HPDE6-E6E7 (cell line): ENCODE measurements around the gene NME4.
"Not testable (repeated sequence)": the region's sequence is repeated elsewhere in the genome, so short reads cannot be mapped to it uniquely, and the experiment has no call there.

Experiments used
- DNase-seq: peaks from one replicate; pipeline ENCODE4 v3.0.0; 2011; ENCODE audit warnings: missing footprints; ENCODE audit errors: extremely low spot score

The NME4 gene

DNA sequence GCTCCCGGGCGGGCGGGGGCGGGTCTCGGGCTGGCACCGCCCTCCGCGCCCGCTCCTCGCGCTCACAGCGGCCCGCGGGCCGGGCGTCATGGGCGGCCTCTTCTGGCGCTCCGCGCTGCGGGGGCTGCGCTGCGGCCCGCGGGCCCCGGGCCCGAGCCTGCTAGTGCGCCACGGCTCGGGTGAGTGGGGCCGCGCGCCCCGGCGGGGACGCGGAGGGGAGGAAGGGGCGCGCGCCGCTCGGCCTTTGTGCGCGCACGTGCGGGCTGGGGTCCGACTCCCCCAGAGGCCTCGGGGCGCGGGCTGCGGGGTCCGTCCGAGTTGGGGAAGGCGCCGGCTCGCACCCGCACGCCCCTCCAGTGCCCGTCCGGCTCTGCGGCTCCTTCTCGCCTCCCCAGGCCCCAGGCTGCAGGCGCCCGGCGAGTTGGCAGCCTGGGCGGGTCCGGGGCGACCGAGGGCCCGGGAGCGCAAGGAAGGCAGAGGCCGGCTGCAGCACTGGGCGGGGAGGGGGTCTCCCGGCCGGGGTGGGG is at the start of gene NME4:
Gene NME4 (plus strand): TSS at position 65 of the 527 bp plus-strand sequence. CDS start 24 bp downstream, at position 89.
- no peak for DNase-seq

DNA sequence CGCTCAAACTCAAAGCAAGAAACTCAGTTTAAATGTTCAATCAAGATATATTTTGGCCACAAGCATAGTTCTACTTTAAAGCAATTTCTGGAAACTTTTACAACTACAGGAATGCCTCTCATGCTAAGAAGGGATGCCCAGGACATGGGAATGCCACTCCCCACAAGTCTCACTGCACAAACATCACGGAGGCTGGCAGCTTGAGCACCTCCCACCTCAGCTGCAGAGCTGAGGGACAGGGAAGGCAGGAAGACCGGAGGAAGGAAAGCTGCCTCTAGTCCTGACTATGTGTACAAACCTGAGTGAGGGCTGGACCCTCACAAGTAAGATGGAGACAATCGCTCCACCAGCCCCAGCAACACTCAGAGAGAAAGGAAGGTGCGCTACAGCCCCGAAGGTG is 49.8 kb upstream of the NME4 start:
- DNase-seq, result no peak

DNA sequence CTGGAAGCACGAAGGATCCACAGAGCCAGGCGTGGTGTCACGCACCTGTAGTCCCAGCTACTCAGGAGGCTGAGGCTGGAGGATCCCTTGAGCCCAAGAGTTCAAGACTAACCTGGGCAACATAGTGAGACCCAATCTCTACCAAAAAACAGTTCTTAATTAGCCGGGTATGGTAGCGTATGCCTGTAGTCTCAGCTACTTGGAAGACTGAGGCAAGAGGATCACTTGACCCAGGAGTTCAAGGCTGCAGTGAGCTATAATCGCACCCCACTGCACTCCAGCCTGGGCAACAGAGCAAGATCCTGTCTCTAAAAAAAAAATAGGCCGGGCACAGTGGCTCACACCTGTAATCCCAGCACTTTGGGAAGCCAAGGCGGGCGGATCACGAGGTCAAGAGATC is 48.5 kb upstream of the NME4 start:
- not testable (repeated sequence) for DNase-seq

DNA sequence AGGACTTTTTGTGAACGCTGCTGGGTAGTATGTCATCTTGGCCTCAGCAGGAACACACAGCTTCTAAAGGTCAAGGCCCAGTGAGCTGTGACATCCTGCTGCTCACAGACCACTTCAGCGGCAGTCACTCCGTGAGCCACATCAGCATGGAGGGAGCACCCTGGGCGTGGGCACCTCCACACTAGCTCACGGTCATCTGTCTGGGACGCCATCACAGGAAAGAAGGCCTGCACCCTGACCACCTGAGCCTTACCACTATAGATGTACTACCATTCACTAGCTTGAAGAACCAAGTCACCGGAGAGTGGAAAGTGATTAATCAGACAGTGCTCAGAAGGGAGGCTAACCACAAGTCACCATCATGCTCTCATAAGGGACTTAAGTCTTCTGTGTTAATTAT is 47.8 kb upstream of the NME4 start:
- DNase-seq, result no peak

DNA sequence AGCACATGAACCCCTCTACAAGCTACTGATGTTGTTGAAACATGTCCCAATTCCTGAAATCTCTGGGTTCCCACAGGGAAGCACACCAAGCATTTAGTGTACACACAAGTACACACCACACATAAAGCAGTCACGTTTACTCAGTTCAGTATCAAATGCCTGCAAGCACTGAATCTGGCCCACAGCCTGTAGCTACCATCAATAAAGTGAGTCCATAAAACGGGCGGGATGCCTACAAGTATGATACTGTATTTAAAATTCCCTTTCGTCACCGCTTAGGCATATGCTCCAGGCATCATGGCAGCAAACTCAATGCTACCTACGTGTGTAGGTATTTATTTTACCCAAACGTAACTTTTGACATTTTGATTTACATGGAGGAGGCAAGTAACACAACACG is 46.8 kb upstream of the NME4 start:
- DNase-seq, result no peak

DNA sequence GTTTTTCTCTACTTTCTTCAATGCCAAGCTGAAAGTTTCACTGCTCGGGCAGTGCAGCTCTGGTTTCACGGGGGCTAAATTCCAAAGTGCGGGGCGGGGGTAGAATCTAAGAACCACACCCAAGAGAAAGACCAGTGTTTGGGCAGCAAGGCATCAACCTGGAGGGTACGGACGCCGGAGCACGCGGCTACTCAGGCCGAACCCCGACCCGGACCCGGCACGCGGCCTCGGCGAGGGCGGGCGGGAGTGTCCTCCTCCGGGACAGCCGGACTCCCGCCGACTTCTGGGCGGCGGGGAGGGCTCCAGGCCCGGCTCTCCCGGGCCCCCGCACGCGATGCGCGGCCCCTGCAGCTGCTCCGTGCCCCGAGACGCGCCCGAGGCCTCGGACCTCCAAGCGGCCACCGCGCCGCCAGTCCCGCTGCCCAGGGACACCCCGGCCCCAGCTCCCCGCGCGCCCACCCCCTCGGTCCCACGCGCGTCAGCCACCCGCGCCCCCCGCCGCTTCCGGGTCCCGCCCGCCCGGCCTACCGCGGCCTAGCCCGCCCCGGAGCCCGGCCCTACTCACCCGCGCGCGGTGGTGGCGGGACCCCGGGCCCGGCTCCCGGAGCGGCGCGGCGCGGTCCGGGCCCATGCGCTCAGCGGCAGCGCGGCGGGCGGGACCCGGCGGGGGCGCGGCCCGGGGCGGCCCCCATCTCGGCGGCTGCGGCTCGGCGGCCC is 45.0 kb upstream of the NME4 start:
- DNase-seq, result no peak

DNA sequence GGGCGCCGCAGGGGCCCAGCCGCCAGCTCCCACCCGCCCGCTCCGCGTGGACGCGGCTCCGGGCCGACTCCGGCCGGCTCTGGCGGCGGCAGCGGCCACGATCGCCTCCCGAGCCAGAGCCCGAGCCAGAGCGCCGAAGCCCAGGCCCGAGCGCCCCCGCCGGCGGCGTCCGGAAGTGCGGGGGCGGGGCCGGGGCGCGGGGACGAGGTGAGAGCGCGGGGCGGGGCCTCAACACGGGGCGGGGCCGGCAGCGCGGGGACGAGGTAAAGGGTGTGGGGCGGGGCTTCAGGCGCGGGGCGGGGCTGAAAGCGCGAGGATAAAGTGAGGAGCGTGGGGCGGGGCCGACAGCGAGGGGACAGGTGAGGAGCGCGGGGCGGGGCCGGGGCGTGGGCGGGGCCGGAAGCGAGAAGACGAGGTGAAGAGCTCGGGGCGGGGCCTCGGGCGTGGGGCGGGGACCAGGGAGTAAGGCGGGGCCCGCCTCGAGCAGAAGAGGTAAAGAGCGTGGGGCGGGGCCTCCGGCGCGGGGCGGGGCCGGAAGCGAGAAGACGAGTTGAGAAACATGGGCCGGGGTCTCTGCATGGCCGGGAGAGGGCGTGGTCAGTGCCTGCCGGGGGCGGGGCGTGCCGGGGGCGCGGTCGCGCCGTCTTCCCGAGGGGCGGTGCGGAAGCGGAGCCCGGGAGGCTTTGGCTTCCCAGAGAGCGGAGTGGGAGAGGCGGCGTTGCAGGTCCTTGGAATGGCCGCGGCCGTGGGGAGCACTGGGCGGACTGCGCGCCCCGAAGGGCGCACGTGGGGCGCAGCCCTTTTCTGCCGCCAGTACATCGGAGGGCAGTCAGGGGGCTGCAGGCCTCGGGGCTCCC is 44.2 kb upstream of the NME4 start, which contains the start of gene AXIN1:
Gene AXIN1 (minus strand): TSS at position 177 of the 857 bp plus-strand sequence. CDS start 5,698 bp downstream, outside the sequence.
- DNase-seq, result peak; percentile 60

DNA sequence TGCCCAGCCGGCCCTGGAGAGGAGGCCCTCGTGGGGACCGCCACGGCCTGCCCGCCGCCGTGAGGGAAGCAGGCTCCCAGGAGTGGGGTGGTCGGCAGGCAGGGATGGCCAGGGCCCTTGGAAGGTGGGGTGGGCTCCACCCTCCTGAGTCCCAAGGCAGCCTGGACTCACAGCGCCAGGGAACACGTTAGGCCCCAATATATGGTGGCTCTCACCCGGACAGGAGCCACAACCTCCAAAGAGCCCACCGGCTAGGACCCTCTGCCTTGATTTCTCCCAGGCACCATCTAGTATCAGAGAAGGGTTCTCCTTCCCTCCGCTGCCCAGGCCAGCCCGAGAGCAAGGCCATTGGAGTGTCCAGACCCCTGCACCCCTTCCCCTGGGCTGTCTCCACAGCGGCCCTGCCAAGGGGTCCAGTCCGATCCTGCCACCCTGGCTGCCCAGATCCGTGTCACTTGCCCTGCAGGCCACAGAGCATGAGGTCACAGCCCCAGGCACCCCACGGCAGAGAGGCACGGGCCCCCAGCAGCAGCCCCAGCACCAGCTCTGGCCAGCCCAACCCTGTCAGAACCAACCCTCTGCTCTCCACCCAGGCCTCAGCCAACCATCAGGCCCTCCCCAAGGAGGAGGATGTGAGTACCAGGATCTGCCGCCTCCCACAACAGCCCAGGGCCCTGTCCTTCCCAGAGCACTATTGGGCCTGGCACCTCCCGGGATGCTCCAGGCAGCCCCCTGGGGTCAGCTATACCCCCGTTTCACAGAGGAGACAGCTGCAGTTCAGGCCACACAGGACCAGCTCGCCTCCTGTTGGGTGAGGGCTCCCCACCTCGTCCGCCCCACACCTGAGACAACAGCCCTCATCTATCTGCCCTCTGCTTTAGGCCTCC is 43.4 kb upstream of the NME4 start:
- peak; percentile 32 for DNase-seq

DNA sequence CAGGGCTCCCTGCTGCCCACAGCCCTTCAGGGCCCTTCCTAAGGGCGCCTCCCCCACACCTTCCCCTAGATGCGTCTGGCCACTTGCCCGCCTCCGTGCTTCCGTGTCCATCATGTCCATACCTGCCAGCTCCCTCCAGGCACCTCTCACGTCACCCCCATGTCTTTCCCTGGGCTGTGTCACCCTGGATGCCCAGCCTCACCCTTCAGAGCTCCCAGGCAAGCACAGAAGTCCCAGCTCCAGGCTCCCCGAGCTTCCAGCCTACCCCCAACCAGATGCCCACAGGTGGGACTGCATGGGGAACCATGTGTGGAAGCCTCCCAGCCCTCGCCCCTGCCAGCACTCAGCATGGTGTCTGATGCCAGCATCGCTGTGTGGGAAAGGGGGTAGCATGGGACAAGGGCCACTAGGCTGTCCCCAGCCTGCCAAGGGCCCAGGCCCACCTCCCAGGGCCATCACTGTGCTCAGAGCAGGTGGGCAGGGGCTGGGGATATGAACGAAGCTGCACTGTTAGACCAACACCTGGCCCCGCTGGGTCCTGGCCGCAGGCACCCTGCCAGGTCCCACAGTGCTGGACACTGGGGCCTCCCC is 42.6 kb upstream of the NME4 start:
- DNase-seq, result peak; percentile 91

DNA sequence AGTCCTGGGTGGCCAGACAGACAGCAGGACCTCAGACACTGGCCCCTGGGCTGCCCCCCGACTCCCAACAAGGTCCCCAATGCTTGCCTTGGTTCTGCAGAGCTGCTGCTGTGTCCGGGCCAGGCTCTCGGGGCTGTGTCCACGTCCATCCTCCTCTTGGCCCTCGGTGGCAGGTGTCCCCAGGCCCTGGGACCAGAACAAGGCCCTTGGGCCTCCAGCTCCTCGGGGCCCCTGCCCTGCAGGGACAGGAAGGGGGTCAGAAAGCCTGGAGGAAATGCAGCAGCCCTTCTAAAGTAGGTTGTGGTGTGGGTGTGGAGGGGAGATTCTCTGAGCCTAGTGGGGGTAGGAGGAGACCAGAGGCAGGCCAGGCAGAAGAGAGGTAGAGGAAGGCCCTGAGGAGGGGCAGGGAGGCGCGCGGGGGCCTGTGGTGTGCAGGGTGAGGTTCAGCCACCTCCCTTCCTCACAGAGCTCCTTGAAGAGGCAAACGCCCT is 42.0 kb upstream of the NME4 start:
- DNase-seq, result no peak

DNA sequence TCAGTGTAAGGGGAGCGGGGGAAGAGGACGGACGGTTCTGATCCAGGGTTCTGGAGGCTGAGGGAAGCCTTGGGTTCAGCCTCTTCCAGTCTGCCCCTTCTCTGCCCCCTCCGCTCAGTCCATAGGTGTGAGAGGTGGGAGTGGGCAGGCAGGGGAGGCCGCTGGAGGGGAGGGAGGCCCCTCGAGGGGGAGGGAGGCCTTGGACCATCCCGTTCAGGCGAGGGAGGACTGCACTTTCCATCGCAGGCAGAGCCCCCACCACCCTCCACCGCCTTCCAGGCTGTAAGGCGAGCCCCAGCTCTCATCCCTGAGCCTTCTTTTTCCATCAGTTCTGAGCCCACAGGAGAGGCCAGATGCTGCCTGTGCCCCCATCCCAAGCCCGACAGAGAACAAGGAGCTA is 40.3 kb upstream of the NME4 start:
- DNase-seq, result no peak

DNA sequence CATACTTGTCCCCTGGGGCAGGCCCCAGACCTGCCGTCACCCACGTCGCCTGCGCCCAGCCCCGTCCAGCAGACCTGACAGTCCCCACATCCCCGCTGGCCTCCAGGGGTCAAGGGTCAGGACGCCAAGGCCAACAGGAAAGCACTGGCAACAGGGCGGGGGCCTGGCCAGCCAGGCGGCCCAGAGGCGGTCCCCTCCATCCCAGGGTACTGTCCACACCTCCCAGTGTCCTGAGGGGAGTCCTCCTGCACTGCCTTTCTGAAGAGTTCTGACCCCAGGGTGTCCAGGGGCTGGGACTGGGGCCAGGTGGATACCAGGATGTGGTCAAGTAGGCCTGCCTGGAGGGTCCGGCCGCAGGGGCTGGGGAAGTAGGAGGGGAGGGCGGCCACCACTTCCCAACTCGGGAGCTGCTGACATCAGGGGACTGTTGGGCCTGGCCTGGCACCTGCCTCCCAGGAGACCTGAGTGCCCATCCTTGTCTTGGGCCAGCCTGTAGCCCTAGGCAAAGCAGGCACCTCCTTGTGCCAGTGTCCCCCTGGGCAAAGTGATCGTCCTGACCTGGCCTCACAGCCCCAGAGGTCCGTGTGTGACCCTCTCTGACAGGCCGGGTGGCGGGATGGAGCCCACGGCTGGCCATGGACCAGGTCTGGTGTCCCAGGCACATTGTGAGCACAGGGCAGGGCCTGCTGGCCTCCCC is 37.8 kb upstream of the NME4 start:
- no peak for DNase-seq

DNA sequence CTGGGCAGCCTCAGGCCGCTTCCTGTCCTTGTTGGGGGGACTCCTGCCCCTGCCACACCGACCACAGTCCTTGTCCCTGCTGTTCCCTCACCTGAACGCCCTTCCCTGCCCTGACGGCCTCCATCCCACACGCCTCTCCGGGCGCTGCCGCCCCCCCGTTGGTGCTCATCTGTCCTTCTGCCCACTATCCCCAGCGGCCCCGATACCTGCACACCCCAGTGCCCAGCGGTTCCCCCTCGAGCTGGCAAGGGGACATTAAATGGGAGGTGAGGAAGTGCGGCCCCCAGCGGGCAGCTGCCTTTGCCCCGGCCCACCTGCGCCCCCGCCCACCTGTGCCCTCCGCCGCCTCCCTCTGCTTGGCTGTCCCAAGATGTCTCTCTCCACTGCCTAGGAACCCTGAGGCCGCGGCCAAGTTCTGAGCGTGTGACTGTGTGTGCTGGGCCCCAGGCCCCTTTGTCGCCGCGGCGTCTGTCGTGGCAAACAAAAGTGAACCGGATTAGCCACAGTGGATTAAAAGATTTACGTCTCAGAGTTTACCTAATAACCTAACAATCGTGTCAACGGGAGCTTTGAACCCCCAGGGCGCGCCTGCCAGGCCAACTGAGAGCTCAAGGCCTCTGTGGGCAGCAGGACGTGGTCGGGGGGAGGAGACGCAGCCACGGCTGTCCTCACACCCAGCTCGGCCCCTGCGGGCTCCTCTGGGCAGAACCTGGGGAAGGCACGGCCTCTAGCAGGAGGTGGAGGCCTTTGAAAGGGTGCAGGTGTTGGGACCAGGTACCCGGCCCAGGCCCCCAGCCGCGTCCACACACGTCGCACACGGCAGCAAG is 36.9 kb upstream of the NME4 start:
- DNase-seq, result no peak

DNA sequence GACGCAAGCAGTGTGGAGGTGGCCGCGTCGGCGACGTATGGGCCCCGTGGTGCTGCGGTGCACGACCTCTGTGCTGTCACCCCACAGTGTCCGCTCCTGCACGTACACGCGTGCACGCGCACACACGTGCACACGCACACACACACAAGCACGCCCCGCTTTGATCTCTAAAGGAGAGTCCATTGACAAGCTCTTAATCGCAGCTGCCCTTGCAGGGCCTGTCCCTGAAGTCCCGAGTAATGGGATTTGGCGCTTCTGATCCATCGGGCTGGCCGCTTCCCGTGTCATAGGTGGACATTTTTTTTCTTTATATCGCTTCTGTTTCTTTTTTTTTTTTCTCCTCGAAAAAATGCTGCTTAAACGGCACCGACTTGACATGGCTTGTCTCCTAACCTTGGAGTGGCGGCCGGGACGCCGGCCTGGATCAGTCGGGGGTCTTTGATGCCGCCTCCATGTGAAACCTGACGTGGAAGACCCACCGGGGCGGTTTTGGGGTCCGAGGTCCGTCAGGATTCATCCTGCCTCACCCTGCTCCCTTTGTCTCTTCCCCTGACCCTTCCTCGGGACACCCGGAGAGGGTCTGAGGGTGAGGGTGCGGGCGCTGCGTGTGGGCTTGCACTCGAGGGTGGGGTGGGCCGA is 36.2 kb upstream of the NME4 start:
- no peak for DNase-seq

DNA sequence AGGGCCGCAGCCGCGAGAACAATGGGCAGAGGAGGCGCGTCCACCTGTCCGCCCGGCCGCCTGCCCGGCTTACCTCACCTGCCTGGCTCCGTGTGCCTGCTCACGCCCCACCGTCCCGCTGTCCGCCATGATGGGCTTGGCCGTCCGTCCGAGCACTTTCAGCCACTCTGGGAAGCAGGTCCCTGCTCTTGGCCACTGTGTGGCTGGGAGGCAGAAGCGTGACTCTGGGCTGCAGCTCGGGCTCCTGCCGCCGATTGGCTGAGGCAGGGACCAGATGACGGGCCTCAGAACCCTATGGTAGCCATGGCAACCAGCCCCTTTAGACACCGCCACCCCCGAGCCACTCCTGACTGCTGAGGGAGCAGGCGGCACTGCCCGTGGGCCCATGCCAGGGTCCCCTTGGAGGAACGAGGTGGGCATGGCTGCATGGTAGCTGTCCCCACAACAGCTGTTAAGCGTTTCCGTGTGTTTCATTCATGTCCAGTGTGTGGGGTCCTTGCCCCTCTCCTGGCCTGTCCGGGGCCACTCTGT is 35.6 kb upstream of the NME4 start:
- no peak for DNase-seq

DNA sequence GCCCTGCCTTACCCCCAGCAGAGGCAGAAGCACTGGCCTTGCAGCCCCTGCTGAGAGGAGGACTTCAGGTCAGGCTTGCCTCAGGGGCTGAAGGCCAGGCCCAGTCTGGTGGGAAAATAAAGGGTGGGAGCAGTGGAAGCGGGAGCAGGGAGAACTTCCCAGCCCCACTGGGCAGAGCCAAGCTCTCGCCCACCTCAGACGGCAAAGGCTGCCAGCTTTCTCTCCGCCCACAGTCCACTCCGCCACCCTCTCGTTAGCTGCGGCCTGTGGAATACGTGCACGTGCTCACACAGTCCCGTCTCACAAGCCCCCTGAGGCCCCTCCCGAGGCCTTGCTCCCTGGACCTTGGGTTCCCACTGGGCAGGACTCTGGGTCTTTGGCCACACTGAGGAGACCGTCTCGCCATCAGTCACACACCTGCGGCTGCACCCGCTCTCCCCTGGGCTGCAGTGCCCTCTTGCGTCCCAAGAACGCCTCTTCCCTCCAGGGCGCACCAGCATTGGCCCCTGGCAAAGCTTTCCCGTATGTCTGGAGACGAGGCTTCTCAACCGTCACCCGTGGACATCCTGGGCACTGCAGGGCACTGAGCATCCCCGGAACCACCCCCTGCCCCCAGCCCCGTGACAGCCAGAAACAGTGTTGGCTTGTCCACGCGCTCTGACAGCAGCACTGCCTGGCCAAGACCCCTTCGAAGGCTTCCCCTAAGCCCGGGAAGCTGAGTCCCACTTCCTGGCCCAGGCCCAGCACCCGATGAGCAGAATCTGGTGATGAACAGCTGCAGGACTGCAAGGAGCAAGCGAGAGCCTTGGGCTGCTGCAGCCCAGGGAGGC is 34.9 kb upstream of the NME4 start:
- DNase-seq, result peak; percentile 82

DNA sequence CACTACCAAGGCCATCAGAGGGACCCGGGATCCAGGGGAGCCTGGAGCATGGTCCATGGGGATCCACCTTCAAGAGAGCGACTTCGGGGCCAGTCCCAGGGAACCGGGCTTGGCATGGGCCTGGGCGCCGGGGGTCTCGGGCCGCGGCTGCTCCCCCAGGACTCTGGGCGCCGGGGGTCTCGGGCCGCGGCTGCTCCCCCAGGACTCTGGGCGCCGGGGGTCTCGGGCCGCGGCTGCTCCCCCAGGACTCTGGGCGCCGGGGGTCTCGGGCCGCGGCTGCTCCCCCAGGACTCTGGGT is 34.3 kb upstream of the NME4 start:
- not testable (repeated sequence) for DNase-seq

DNA sequence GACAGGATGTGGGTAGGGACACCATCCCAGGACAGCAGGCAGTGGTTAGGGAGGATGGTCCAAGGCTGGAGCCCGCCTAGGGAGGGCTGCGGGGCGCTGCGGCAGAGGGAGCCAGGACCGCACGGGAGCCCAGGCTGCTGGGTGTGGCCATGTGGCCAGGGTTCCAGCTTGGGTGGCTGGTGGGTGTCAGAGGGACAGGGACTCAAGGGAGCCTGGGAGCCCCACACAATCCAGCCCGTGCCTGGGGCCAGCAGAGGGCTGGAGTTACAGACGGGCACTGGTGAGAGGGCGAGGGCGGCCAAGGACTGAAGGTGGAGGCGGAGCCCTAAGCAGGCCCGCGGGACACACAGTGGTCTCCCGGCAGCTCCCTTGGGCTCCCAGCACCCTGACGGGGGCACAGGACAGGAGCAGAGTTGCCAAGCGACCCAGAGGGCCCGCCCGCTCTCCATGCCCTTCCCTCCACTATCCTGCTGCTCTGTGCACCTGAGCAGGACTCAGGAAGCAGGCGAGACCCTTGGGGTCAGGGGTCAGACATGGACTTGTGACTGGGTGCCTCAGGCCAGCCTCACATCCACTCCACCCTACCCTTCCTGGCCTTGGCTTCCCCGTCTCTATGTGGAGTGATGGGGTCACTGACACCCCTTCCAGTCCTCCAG is 33.8 kb upstream of the NME4 start:
- no peak for DNase-seq
